CD4-positive, alpha-beta memory T cell (primary cell): Measurements from ENCODE around the gene SORL1. TPM values are rescaled to one million over a fixed set of nuclear protein-coding genes. Genes with fewer than 3 reads are reported as not detected.

ENCODE experiments used
- CTCF ChIA-PET: fragments of 350-600 bp; sonication (Branson Sonifier 250); formaldehyde crosslinking; loops from one replicate; lab custom pipeline; 2021; ENCODE audit warnings: inconsistent platforms; ENCODE audit not compliant: partially characterized antibody; lab: Charles Lee
- POLR2A ChIA-PET: fragments of 350-600 bp; sonication (Branson Sonifier 250); formaldehyde crosslinking; loops from one replicate; lab custom pipeline; 2021; ENCODE audit not compliant: partially characterized antibody; lab: Charles Lee
- DNase-seq, 5 donors: peaks; one replicate each; pipeline versions ENCODE4 v3.0.0 to v3.0.0-alpha.2; 2020 to 2022; ENCODE audit warnings: mixed read lengths in 1 of 5
- H3K27ac ChIP-seq: one replicate; pipeline ENCODE4 v1.7.0; 2013; ENCODE audit warnings: low read depth, low read length
- H3K27me3 ChIP-seq: 2 replicates; pipeline ENCODE4 v1.7.0; 2013; ENCODE audit warnings: mild to moderate bottlenecking, low read length, moderate library complexity; ENCODE audit not compliant: insufficient read depth
- H3K36me3 ChIP-seq: 2 replicates; pipeline ENCODE4 v1.7.0; 2013; ENCODE audit warnings: mild to moderate bottlenecking, low read length, moderate library complexity; ENCODE audit not compliant: insufficient read depth
- H3K4me1 ChIP-seq: 2 replicates; pipeline ENCODE4 v1.7.0; 2013; ENCODE audit warnings: mild to moderate bottlenecking, low read length, moderate library complexity; ENCODE audit not compliant: insufficient read depth
- H3K4me3 ChIP-seq, 2 donors: one replicate each; pipeline ENCODE4 v1.7.0; 2013; ENCODE audit warnings: low read length in 2 of 2, mild to moderate bottlenecking in 1 of 2
- H3K9me3 ChIP-seq, 2 donors: one replicate each; pipeline ENCODE4 v1.7.0; 2013; ENCODE audit warnings: low read length in 2 of 2, control low read depth in 1 of 2; ENCODE audit not compliant: control insufficient read depth in 1 of 2
- H3K27ac Mint-ChIP-seq, 7 donors: one replicate each; pipeline ENCODE4 v1.8.0; 2020 to 2021; ENCODE audit warnings: mixed read lengths in 7 of 7, mild to moderate bottlenecking in 6 of 7, inconsistent platforms in 3 of 7, moderate library complexity in 3 of 7
- H3K27me3 Mint-ChIP-seq, 2 donors: one replicate each; pipeline ENCODE4 v1.8.0; 2020 to 2021; ENCODE audit warnings: mixed read lengths in 2 of 2
- H3K36me3 Mint-ChIP-seq, 2 donors: one replicate each; pipeline ENCODE4 v1.8.0; 2020 to 2021; ENCODE audit warnings: mixed read lengths in 2 of 2, inconsistent platforms in 1 of 2, mild to moderate bottlenecking in 1 of 2
- H3K4me1 Mint-ChIP-seq, 4 donors: one replicate each; pipeline ENCODE4 v1.8.0; 2020 to 2021; ENCODE audit warnings: mixed read lengths in 4 of 4, mild to moderate bottlenecking in 1 of 4
- H3K4me3 Mint-ChIP-seq, 8 donors: one replicate each; pipeline ENCODE4 v1.8.0; 2020 to 2021; ENCODE audit warnings: mixed read lengths in 8 of 8, mild to moderate bottlenecking in 7 of 8, moderate library complexity in 6 of 8, inconsistent platforms in 3 of 8
- H3K9me3 Mint-ChIP-seq, 8 donors: one replicate each; pipeline ENCODE4 v1.8.0; 2020 to 2021; ENCODE audit warnings: mixed read lengths in 8 of 8, mild to moderate bottlenecking in 5 of 8, inconsistent platforms in 3 of 8, moderate library complexity in 1 of 8
- intact Hi-C: fragments of 100-400 bp; cut with micrococcal nuclease; formaldehyde crosslinking; loops from one replicate; pipeline ENCODE4 v1.15.1; 2023
- polyA plus RNA-seq, 2 donors: library from polyadenylated mRNA; unstranded; fragments of 300-500 nt; fragmentation: Illumina TruSeq; gene quantifications; one replicate each; pipeline ENCODE4 v1.2.3, GENCODE V29; 2021
- total RNA-seq, 2 experiments: library from RNA; stranded (reverse); gene quantifications; one replicate each; pipeline ENCODE4 v1.2.3, GENCODE V29; 2021

SORL1 gene
- total and polyA plus RNA-seq, 4 experiments from 2014 or later = 159 to 660 (median 446) TPM

- H3K27ac ChIP-seq = no peak overlapping the region
- H3K4me3 ChIP-seq = no peak overlapping the region
- Mint-ChIP-seq H3K4me3 (no peak overlapping the region), H3K36me3 (peaks cover 78 to 96% of the 10 kb centered on the region in 2 donors), H3K27ac (peak overlapping the region; percentile 13 to 75 (median 62)), H3K4me1 (peaks cover 24 to 53% (median 33%) of the 10 kb centered on the region in 4 donors), H3K27me3 (no peaks in the 10 kb centered on the region), H3K9me3 (peaks cover 0 to 5% (median 0%) of the 10 kb centered on the region in 8 donors)
- peaks cover 81% of the 10 kb centered on the region for H3K36me3 ChIP-seq
- peaks cover 39% of the 10 kb centered on the region for H3K4me1 ChIP-seq
- H3K27me3 ChIP-seq = no peaks in the 10 kb centered on the region
- DNase-seq = no peak
- ChIA-PET CTCF (interaction anchor here (0.7 to 1.5 kb wide), 4 partner anchors 13 to 367 kb away, joined by 3 to 4 read pairs (median 4); no protein-coding TSS in a partner anchor), POLR2A (no interaction called here)
- H3K9me3 ChIP-seq = no peaks in the 10 kb centered on the region
- intact Hi-C loops = no loop called here
Observed at GRCh38 chr11:121580154-121580553, 128.0 kb downstream of the SORL1 start.

- Mint-ChIP-seq H3K36me3 (peaks cover 77 to 94% of the 10 kb centered on the region in 2 donors), H3K4me1 (peaks cover 25 to 56% (median 33%) of the 10 kb centered on the region in 4 donors), H3K9me3 (peaks cover 0 to 5% (median 0%) of the 10 kb centered on the region in 8 donors), H3K4me3 (peak overlapping the region in 5 of 8 donors; percentile 38 to 74 (median 49)), H3K27ac (peak overlapping the region; percentile 71 to 94 (median 84)), H3K27me3 (no peaks in the 10 kb centered on the region)
- DNase-seq = no peak
- Histone ChIP-seq H3K9me3 (no peaks in the 10 kb centered on the region), H3K4me1 (peaks cover 39% of the 10 kb centered on the region), H3K4me3 (no peak overlapping the region), H3K36me3 (peaks cover 81% of the 10 kb centered on the region), H3K27me3 (no peaks in the 10 kb centered on the region), H3K27ac (peak overlapping the region; percentile 25)
- ChIA-PET CTCF (interaction anchor here (0.8 to 1.5 kb wide), 6 partner anchors 9 to 387 kb away, joined by 3 to 4 read pairs (median 3); no protein-coding TSS in a partner anchor), POLR2A (interaction anchor here (0.7 to 1.2 kb wide), 3 partner anchors 8 to 254 kb away, joined by 4 read pairs; no protein-coding TSS in a partner anchor)
- intact Hi-C loops = no loop called here
Observed at GRCh38 chr11:121581607-121582006, 129.5 kb downstream of the SORL1 start.

- ChIA-PET CTCF (interaction anchor here (0.8 to 1.5 kb wide), 4 partner anchors 9 to 388 kb away, joined by 3 to 4 read pairs (median 3); no protein-coding TSS in a partner anchor), POLR2A (interaction anchor here (0.9 to 1.2 kb wide), 2 partner anchors 9 to 254 kb away, joined by 4 read pairs; no protein-coding TSS in a partner anchor)
- Histone ChIP-seq H3K9me3 (no peaks in the 10 kb centered on the region), H3K4me1 (peaks cover 39% of the 10 kb centered on the region), H3K27ac (peak overlapping the region; percentile 25), H3K27me3 (no peaks in the 10 kb centered on the region), H3K4me3 (no peak overlapping the region), H3K36me3 (peaks cover 81% of the 10 kb centered on the region)
- Mint-ChIP-seq H3K27ac (peak overlapping the region; percentile 73 to 94 (median 85)), H3K4me3 (peak overlapping the region in 6 of 8 donors; percentile 42 to 74 (median 54)), H3K9me3 (peaks cover 0 to 5% (median 0%) of the 10 kb centered on the region in 8 donors), H3K27me3 (no peaks in the 10 kb centered on the region), H3K36me3 (peaks cover 77 to 94% of the 10 kb centered on the region in 2 donors), H3K4me1 (peaks cover 25 to 53% (median 33%) of the 10 kb centered on the region in 4 donors)
- DNase-seq = peak in 4 of 5 donors; percentile 17 to 36 (median 23)
- intact Hi-C loops = no loop called here
Observed at GRCh38 chr11:121582296-121582695, 130.2 kb downstream of the SORL1 start.

- H3K36me3 Mint-ChIP-seq = peaks cover 75 to 94% of the 10 kb centered on the region in 2 donors
- H3K27ac ChIP-seq = no peak overlapping the region
- H3K4me3 Mint-ChIP-seq = peak overlapping the region in 5 of 8 donors; percentile 5 to 61 (median 8)
- no peaks in the 10 kb centered on the region for H3K27me3 ChIP-seq
- peak overlapping the region; percentile 9 to 86 (median 80) for H3K27ac Mint-ChIP-seq
- H3K9me3 ChIP-seq = no peaks in the 10 kb centered on the region
- H3K4me1 ChIP-seq = peaks cover 39% of the 10 kb centered on the region
- DNase-seq = peak in 1 of 5 donors; percentile 8
- peaks cover 81% of the 10 kb centered on the region for H3K36me3 ChIP-seq
- intact Hi-C loops = no loop called here
- ChIA-PET CTCF (interaction anchor here (1.0 kb wide), 1 partner anchor 35 kb away, joined by 3 read pairs; no protein-coding TSS in a partner anchor), POLR2A (no interaction called here)
- no peak overlapping the region for H3K4me3 ChIP-seq
- no peaks in the 10 kb centered on the region for H3K27me3 Mint-ChIP-seq
- peaks cover 0 to 5% (median 0%) of the 10 kb centered on the region in 8 donors for H3K9me3 Mint-ChIP-seq
- H3K4me1 Mint-ChIP-seq = peaks cover 25 to 52% (median 33%) of the 10 kb centered on the region in 4 donors
Observed at GRCh38 chr11:121583825-121584224, 131.7 kb downstream of the SORL1 start.

GRCh38 chr11:121586750-121587149 lies 134.6 kb downstream of the SORL1 start:
- intact Hi-C loops = no loop called here
- peaks cover 27% of the 10 kb centered on the region for H3K4me1 ChIP-seq
- DNase-seq = no peak
- H3K4me3 ChIP-seq = no peak overlapping the region
- Mint-ChIP-seq H3K4me3 (no peak overlapping the region), H3K27ac (peak overlapping the region in 6 of 7 donors; percentile 22 to 57 (median 44)), H3K36me3 (peaks cover 72 to 95% of the 10 kb centered on the region in 2 donors), H3K27me3 (no peaks in the 10 kb centered on the region), H3K4me1 (peaks cover 15 to 34% (median 25%) of the 10 kb centered on the region in 4 donors), H3K9me3 (peaks cover 0 to 2% (median 0%) of the 10 kb centered on the region in 8 donors)
- H3K36me3 ChIP-seq = peaks cover 90% of the 10 kb centered on the region
- CTCF ChIA-PET = no interaction called here
- H3K9me3 ChIP-seq = no peaks in the 10 kb centered on the region
- no peak overlapping the region for H3K27ac ChIP-seq
- POLR2A ChIA-PET = no interaction called here
- H3K27me3 ChIP-seq = no peaks in the 10 kb centered on the region

- Mint-ChIP-seq H3K4me3 (no peak overlapping the region), H3K27me3 (no peaks in the 10 kb centered on the region), H3K27ac (peak overlapping the region in 4 of 7 donors; percentile 30 to 52 (median 44)), H3K4me1 (peaks cover 13 to 30% (median 22%) of the 10 kb centered on the region in 4 donors), H3K36me3 (peaks cover 75 to 94% of the 10 kb centered on the region in 2 donors), H3K9me3 (peaks cover 0 to 2% (median 0%) of the 10 kb centered on the region in 8 donors)
- ChIA-PET POLR2A (no interaction called here), CTCF (interaction anchor here (1.2 to 3.7 kb wide), 2 partner anchors 10 to 267 kb away, joined by 4 to 11 read pairs; no protein-coding TSS in a partner anchor)
- Histone ChIP-seq H3K27ac (no peak overlapping the region), H3K4me1 (peaks cover 22% of the 10 kb centered on the region), H3K27me3 (no peaks in the 10 kb centered on the region), H3K9me3 (no peaks in the 10 kb centered on the region), H3K4me3 (no peak overlapping the region), H3K36me3 (peaks cover 94% of the 10 kb centered on the region)
- intact Hi-C loops = no loop called here
- no peak for DNase-seq
Observed at GRCh38 chr11:121587182-121587581, 135.1 kb downstream of the SORL1 start.

GRCh38 chr11:121588747-121589146 lies 136.6 kb downstream of the SORL1 start:
- Histone ChIP-seq H3K27me3 (no peaks in the 10 kb centered on the region), H3K27ac (no peak overlapping the region), H3K4me1 (peaks cover 7% of the 10 kb centered on the region), H3K9me3 (no peaks in the 10 kb centered on the region), H3K4me3 (no peak overlapping the region), H3K36me3 (peaks cover 98% of the 10 kb centered on the region)
- H3K27me3 Mint-ChIP-seq = no peaks in the 10 kb centered on the region
- ChIA-PET POLR2A (no interaction called here), CTCF (interaction anchor here (0.9 to 3.7 kb wide), 2 partner anchors 12 to 21 kb away, joined by 3 to 11 read pairs; no protein-coding TSS in a partner anchor)
- H3K4me1 Mint-ChIP-seq = peaks cover 8 to 15% (median 12%) of the 10 kb centered on the region in 4 donors
- peaks cover 81 to 94% of the 10 kb centered on the region in 2 donors for H3K36me3 Mint-ChIP-seq
- no peak for DNase-seq
- peak overlapping the region in 4 of 7 donors; percentile 25 to 73 (median 59) for H3K27ac Mint-ChIP-seq
- no peak overlapping the region for H3K4me3 Mint-ChIP-seq
- intact Hi-C loops = loop anchor here (2.0 kb wide), 1 partner anchor 14 kb away; no protein-coding TSS in a partner anchor
- H3K9me3 Mint-ChIP-seq = peaks cover 0 to 2% (median 0%) of the 10 kb centered on the region in 8 donors
